DOHH2 (cell line): ENCODE results near the gene GPR152.

Experiments
- H3F3A ChIP-seq: fragments of 200-600 bp; sonication (generic), shearing (Covaris generic); 2 replicates; pipeline ENCODE4 v1.6.0; 2016; ENCODE audit warnings: antibody characterized with exemption, mild to moderate bottlenecking; ENCODE audit not compliant: control insufficient read depth, insufficient read depth
- H3K27ac ChIP-seq: fragments of 200-600 bp; sonication (generic); 2 replicates; pipeline ENCODE4 v1.5.1; 2014; ENCODE audit warnings: low read depth, mild to moderate bottlenecking, low read length, moderate library complexity
- H3K27me3 ChIP-seq: fragments of 200-600 bp; sonication (generic); 2 replicates; pipeline ENCODE4 v1.6.1; 2014; ENCODE audit warnings: mild to moderate bottlenecking, low read length, mixed read lengths; ENCODE audit not compliant: control insufficient read depth
- H3K36me3 ChIP-seq: fragments of 200-600 bp; sonication (generic); 2 replicates; pipeline ENCODE4 v1.6.1; 2014; ENCODE audit warnings: mild to moderate bottlenecking, low read length, moderate library complexity, mixed read lengths; ENCODE audit not compliant: control insufficient read depth
- H3K4me1 ChIP-seq: fragments of 200-600 bp; sonication (generic); 2 replicates; pipeline ENCODE4 v1.6.1; 2014; ENCODE audit warnings: mild to moderate bottlenecking, low read length, mixed read lengths; ENCODE audit not compliant: control insufficient read depth
- H3K4me2 ChIP-seq: fragments of 200-600 bp; sonication (generic); 2 replicates; pipeline ENCODE4 v1.6.0; 2014; ENCODE audit warnings: mild to moderate bottlenecking, low read length, moderate library complexity
- H3K4me3 ChIP-seq: fragments of 200-600 bp; sonication (generic); 2 replicates; pipeline ENCODE4 v1.5.1; 2014; ENCODE audit warnings: mild to moderate bottlenecking, low read length, mixed read lengths
- H3K79me2 ChIP-seq: fragments of 200-600 bp; sonication (generic); 2 replicates; pipeline ENCODE4 v1.6.1; 2014; ENCODE audit warnings: mild to moderate bottlenecking, low read length, mixed read lengths; ENCODE audit not compliant: control insufficient read depth
- H3K9me2 ChIP-seq: fragments of 200-600 bp; sonication (generic); replicated peaks from 2 replicates; pipeline ENCODE4 v1.6.1; 2014; ENCODE audit warnings: mild to moderate bottlenecking, low read length, mixed read lengths; ENCODE audit not compliant: control insufficient read depth
- H3K9me3 ChIP-seq: fragments of 200-600 bp; sonication (generic); 2 replicates; pipeline ENCODE4 v1.6.1; 2014; ENCODE audit warnings: antibody characterized with exemption, low read length, mixed read lengths; ENCODE audit not compliant: control insufficient read depth, insufficient read depth
- H4K20me1 ChIP-seq: fragments of 200-600 bp; sonication (generic); 2 replicates; pipeline ENCODE4 v1.6.0; 2014; ENCODE audit warnings: low read depth, mild to moderate bottlenecking, antibody characterized with exemption, low read length, moderate library complexity; ENCODE audit not compliant: control insufficient read depth, insufficient read depth
- CTCF ChIP-seq: fragments of 200-600 bp; sonication (generic); IDR thresholded peaks from one replicate; pipeline ENCODE4 v1.5.1; 2014; ENCODE audit warnings: antibody characterized with exemption, mild to moderate bottlenecking, low read depth, low read length; ENCODE audit not compliant: poor library complexity, severe bottlenecking
- EZH2phosphoT487 ChIP-seq: fragments of 200-600 bp; sonication (generic); IDR thresholded peaks from 2 replicates; pipeline ENCODE4 v1.6.1; 2017; ENCODE audit warnings: borderline replicate concordance, mild to moderate bottlenecking, antibody characterized with exemption, low read length, moderate library complexity, mixed read lengths

GPR152 gene

DNA sequence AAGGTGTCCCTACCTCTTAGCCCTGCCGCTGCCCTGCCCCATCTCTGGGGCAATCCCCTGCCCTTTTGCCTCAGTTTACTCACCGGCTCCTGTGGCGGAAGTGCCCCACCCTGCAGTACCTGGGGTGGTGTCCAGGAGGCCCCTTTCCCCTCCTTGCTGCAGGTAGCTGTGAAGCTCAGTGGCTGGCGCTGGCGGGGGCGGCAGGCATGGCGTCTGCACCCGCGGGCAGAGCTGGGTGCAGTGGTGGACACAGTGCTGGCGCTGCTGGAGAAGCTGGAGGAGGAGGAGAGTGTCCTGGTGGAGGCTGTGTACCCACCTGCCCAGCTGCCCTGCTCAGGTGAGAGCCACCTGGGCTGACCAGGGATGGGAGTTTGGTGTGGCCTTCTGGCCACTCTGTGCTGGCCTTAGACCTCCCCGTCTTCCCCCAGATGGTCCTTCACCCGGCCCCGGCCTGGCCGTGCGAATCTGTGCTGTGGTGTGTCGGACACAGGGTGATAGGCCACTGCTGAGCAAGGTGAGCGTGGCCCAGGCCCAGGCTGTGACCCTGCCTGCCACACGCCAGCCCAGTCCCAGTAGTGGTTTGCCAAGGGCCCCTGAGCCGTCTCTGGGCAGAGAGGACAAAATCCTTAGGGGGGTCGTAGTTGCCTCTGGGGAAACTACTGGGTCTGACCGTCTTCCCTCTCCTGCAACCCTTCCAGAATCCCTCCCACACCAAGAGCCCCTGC, 33.0 kb downstream of the GPR152 start:
- H3K4me3 ChIP-seq: peak overlapping the region; percentile 18; the same call in 1 of the 2 replicates
- no peak overlapping the region for H3K27ac ChIP-seq
- peaks cover 6% of the 10 kb centered on the region for H3K27me3 ChIP-seq
- TF ChIP-seq EZH2phosphoT487: no peak
- no peak for TF ChIP-seq CTCF
- no peaks in the 10 kb centered on the region for H4K20me1 ChIP-seq
- peak overlapping the region; percentile 73 for H3K4me2 ChIP-seq
- no peaks in the 10 kb centered on the region for H3K79me2 ChIP-seq
- H3K36me3 ChIP-seq: no peaks in the 10 kb centered on the region
- H3K9me3 ChIP-seq: no peaks in the 10 kb centered on the region
- H3K4me1 ChIP-seq: peaks cover 58% of the 10 kb centered on the region
- H3K9me2 ChIP-seq: no peaks in the 10 kb centered on the region
- H3F3A ChIP-seq: peaks cover 3% of the 10 kb centered on the region; the same call in 1 of the 2 replicates

DNA sequence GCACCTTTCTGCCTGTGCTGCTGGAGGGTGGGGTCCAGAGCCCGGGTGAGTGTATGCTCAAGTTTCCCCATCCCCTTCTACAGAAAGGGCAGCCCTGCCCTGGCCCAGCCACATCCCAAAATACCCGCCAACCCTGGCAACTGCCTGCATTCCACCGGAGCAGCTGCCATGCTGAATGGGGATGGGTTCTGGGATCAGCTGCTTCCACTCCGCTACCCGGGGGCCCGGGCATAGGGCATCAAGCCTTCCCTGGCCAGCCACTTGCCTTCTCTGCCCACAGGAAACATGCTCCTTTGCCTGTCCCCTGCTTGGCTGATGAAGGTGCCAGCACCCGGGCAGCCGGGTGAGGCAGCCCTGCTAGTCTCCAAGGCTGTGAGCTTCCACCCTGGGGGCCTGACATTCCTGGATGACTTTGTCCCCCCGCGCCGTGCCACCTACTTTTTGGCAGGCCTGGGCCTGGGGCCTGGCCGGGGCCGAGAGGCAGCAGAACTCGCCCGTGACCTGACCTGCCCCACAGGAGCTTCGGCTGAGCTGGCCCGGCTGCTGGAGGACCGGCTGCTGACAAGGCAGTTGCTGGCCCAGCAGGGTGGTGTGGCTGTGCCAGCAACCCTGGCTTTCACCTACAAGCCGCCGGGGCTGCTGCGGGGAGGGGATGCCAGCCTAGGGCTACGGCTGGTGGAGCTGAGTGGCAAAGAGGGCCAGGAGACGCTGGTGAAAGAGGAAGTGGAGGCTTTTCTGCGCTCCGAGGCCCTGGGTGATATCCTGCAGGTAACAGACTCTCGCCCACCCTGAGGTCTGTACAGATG, 33.9 kb downstream of the GPR152 start:
- no peaks in the 10 kb centered on the region for H3K9me2 ChIP-seq
- no peak overlapping the region for H3K27ac ChIP-seq
- peaks cover 58% of the 10 kb centered on the region for H3K4me1 ChIP-seq

DNA sequence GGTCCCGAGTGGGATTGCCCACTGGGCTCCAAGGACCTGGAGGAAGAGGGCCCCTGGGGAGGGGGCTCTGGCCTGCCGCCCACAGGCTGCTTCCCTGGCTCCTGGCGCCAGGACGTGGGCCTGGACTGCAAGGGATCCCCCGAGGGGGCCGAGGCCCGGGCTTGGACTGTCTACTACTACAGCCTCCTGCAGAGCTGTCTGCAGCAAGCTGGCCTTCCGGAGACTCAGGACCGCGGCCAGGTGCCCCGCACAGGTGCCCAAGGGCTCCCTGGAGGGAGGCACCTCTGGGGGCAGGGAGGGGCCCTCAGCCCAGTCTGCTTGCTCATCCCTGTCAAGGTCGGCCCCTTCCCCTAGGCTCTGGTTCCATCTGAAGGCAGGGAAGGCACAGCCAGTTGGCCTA, 35.1 kb downstream of the GPR152 start:
- Histone ChIP-seq H3F3A (peaks cover 3% of the 10 kb centered on the region; the same call in 1 of the 2 replicates), H3K4me2 (peak overlapping the region; percentile 31), H3K9me3 (no peaks in the 10 kb centered on the region), H3K4me1 (peaks cover 68% of the 10 kb centered on the region), H3K36me3 (no peaks in the 10 kb centered on the region), H3K4me3 (no peak overlapping the region), H3K27ac (no peak overlapping the region), H3K79me2 (no peaks in the 10 kb centered on the region), H3K27me3 (peaks cover 6% of the 10 kb centered on the region), H3K9me2 (no peaks in the 10 kb centered on the region), H4K20me1 (no peaks in the 10 kb centered on the region)
- TF ChIP-seq CTCF (no peak), EZH2phosphoT487 (no peak)

More for the DNA sequence above, 33.9 kb downstream of the GPR152 start:
- Histone ChIP-seq H3K36me3 (no peaks in the 10 kb centered on the region), H3K4me2 (peak overlapping the region; percentile 73), H3K9me3 (no peaks in the 10 kb centered on the region), H4K20me1 (no peaks in the 10 kb centered on the region), H3F3A (peaks cover 3% of the 10 kb centered on the region; the same call in 1 of the 2 replicates), H3K79me2 (no peaks in the 10 kb centered on the region), H3K27me3 (peaks cover 6% of the 10 kb centered on the region), H3K4me3 (peak overlapping the region; percentile 18; the same call in 1 of the 2 replicates)
- TF ChIP-seq EZH2phosphoT487 (no peak), CTCF (no peak)
